ENCODE measurements around the gene TMPRSS13.

- TF ChIP-seq CTCF (conservative IDR thresholded peaks at IDR 0.05; ENCODE audit: low read length) (no peak), EZH2phosphoT487 (IDR thresholded peaks at IDR 0.05; ENCODE audit: borderline replicate concordance, low read depth, low read length) (no peak)
These were observed 71.3 kb downstream of the TMPRSS13 start for GRCh38 chr11:117857734-117858414.

Data from OCI-LY7 (cell line).